ENCODE measurements around the gene CCR6.

The CCR6 gene

DNA sequence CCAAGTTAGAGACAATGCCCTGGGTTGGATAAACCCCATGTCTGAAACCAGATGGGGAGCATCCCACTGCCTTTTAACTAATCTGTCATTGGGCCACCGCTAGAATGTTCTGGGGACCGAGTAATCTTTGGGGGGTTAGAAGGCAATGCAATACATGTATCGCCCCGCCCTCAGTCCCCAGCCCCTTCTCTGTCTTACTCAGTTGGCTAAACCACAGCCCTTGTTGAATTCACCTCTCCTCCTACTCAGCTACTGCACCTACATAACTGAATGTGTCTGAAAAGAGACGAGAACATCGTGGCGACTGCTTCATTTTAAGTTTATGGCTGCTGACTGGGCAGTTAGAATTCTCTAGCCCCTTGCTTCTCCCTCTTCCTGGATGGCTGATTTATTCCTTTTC, 15.1 kb upstream of the CCR6 start:
- Histone ChIP-seq H3K27ac (no peak overlapping the region), H3K4me3 (no peak overlapping the region)
- DNase-seq (ENCODE audit: low spot score) = no peak
- TF ChIP-seq CTCF (IDR thresholded peaks at IDR 0.05) = no peak

DNA sequence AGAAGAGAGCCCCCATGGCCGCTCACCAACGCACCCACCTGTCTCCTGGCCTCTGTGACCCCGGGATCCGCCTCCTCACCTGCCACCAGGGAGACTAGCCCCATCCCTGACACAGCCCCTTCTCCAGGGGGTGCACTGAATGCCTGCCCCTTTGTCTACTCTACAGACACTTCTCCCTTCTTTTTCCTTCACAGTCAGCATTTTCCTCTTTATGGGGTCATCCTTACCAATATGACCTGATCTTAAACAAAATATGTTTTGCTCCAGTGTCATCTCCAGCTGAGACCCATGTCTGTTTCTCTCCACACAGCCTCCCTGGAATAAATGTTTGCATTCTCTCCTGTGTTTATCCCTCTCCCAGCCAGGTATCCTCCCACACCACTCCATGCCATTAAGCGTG, 14.6 kb upstream of the CCR6 start:
- TF ChIP-seq CTCF (IDR thresholded peaks at IDR 0.05) = no peak
- no peak overlapping the region for H3K27ac ChIP-seq
- no peak overlapping the region for H3K4me3 ChIP-seq
- no peak for DNase-seq (ENCODE audit: low spot score)

DNA sequence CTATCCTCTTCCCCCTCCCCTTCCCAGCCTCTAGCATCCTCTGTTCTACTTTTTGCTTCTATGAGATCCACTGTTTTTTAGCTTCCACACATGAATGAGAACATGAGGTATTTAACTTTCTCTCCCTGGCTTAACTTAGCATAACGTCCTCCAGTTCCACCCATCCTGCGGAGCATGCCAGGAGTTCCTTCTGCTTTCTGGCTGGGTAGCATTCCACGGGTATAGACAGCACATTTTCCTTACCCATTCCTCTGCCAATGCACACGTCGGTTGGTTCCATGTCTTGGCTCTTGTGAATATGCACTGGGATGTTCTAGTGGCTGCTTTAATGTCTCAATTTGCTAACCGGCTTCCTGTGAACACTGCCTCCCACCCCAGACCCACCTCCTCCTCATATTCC, 13.2 kb upstream of the CCR6 start:
- DNase-seq (ENCODE audit: low spot score) = no peak
- TF ChIP-seq CTCF (IDR thresholded peaks at IDR 0.05) = no peak
- H3K27ac ChIP-seq = no peak overlapping the region
- no peak overlapping the region for H3K4me3 ChIP-seq

GRCh38 chr6:167111597-167111996, 11.3 kb upstream of the CCR6 start:
- H3K4me3 ChIP-seq = no peak overlapping the region
- no peak overlapping the region for H3K27ac ChIP-seq
- no peak for TF ChIP-seq CTCF (IDR thresholded peaks at IDR 0.05)
- no peak for DNase-seq (ENCODE audit: low spot score)

DNA sequence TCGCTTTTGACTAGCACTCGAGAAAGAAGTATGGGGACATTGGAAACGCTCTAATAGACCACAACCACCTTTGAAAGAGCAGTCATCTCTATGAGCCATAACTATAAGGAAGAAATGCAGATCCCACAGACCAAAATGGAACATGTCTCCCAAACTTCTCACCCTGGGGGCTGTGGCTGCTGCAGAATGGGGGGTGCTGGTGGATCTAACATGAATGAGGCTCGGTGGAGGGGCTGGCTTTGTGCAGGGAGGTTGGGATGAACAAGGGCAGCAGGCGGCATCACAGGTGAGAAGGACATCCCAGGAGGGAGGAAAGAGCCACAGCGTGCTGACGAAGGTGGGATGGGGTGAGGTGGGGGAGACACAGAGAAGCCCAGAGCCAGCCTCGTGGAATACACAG, 10.5 kb upstream of the CCR6 start:
- H3K27ac ChIP-seq = no peak overlapping the region
- TF ChIP-seq CTCF (IDR thresholded peaks at IDR 0.05) = no peak

GRCh38 chr6:167113047-167113754, 9.7 kb upstream of the CCR6 start:
- no peak for TF ChIP-seq CTCF (IDR thresholded peaks at IDR 0.05)
- no peak for DNase-seq (ENCODE audit: low spot score)
- H3K27ac ChIP-seq = no peak overlapping the region

More for the DNA sequence above, 10.5 kb upstream of the CCR6 start:
- no peak for DNase-seq (ENCODE audit: low spot score)
- no peak overlapping the region for H3K4me3 ChIP-seq

More at GRCh38 chr6:167113047-167113754, 9.7 kb upstream of the CCR6 start:
- H3K4me3 ChIP-seq = no peak overlapping the region

Data from coronary artery (tissue), 2 donors.